Prostate gland (tissue), 2 donors: ENCODE measurements around the gene SBF1.

Experiments
- CTCF ChIP-seq, 4 experiments: fragments of 200-600 bp in 2 of 4; fragments of 450-650 bp in 2 of 4; sonication (generic) in 2 of 4; IDR thresholded peaks; 1 replicate in 3 of 4; 2 replicates in 1 of 4; pipeline ENCODE4 v1.5.1; 2016 to 2019; ENCODE audit warnings: antibody characterized with exemption in 4 of 4, mild to moderate bottlenecking in 2 of 4, moderate library complexity in 2 of 4
- POLR2A ChIP-seq: fragments of 450-650 bp; IDR thresholded peaks from one replicate; pipeline ENCODE4 v1.6.1; 2016; ENCODE audit warnings: antibody characterized with exemption, mild to moderate bottlenecking
- POLR2AphosphoS5 ChIP-seq: sonication (generic); formaldehyde crosslinking; IDR thresholded peaks from one replicate; pipeline ENCODE4 v1.6.1; 2017; ENCODE audit warnings: antibody characterized with exemption

DNA sequence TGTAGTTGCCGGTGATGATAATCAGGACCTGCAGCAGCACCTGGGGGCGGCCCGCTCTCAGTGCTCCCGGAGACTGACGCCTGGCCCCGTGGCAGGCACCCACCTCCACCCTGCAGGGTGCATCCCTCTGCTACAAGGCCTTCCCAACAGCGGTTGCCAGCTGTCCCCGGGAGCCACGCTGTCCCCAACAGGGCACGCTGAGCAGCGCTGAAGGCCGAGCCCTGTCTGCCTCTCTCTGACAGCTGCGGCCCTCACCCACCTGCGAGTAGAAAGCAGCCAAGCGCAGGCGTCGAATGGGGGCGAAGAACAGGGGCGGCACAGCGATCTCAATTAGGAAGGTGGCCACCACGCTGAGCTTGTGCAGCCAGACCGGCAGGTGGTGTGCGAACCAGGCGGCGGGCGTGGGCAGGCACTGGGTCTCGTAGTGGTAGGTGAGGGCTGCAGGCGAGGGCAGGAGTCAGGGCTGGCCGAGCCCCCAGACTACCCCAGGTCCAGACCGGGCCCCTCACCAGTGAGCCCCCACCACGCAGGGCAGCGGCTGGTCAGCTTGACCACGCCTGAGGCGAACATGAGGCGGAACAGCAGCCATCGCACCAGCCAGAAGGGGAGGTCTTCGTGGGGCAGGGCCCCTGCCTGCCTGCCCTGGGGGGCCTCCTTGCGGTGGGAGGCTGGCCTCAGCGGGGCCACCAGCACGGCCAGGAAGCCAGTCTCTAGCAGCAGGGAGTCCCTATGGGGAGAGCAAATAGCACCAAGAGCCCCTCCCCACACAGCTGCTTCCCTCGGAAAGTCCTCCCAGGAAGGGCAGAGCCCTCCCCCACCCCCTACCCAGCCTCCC lies 31.2 kb upstream of the SBF1 start:
- TF ChIP-seq CTCF (IDR thresholded peaks at IDR 0.05) (no peak), POLR2AphosphoS5 (no peak), POLR2A (no peak)
